Neural progenitor cell (in vitro differentiated cells): ENCODE measurements around the gene ELMO1.

Source experiments
- EZH2phosphoT487 ChIP-seq: fragments of 200-600 bp; sonication (generic); IDR thresholded peaks from 2 replicates; pipeline ENCODE4 v1.6.1; 2017; ENCODE audit warnings: antibody characterized with exemption
- TF ChIP-seq, protein P1 (sequence below): fragments of 200-600 bp; sonication (generic); IDR thresholded peaks from 2 replicates; pipeline ENCODE4 v1.5.1; 2017; ENCODE audit warnings: antibody characterized with exemption, mild to moderate bottlenecking

DNA sequence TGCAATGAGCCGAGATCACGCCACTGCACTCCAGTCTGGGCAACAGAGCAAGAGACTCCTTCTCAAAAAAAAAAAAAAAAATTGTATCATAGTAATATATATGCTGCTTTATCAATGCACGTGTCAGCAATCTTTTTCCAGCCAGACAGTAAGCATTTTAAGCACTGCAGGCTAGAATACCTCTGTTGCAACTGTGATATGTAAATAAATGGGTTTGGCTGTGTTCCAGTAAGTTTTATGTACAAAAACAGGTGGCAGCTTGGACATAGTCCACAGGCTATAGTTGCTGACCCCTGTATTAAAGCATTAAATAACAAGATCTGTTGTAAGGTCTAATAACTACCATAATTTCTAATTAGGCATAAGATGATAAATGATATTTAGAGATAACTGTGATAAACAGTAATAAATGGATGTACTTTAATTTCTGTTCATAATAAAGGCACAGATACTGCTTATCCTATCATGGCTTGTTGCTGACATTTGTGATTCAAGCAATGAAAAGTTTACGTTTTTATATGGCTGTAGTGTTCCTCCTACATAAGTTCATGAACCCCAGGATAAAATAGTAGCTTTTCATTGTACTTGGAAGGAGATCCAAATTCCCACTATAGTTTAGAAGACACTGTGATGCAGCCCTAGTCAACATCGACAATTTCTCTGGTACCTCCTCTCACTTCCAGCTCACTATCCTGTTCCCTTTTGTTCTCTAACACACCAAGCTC is 161.4 kb downstream of the ELMO1 start:
- TF ChIP-seq EZH2phosphoT487 = no peak
- TF ChIP-seq, protein P1, sequence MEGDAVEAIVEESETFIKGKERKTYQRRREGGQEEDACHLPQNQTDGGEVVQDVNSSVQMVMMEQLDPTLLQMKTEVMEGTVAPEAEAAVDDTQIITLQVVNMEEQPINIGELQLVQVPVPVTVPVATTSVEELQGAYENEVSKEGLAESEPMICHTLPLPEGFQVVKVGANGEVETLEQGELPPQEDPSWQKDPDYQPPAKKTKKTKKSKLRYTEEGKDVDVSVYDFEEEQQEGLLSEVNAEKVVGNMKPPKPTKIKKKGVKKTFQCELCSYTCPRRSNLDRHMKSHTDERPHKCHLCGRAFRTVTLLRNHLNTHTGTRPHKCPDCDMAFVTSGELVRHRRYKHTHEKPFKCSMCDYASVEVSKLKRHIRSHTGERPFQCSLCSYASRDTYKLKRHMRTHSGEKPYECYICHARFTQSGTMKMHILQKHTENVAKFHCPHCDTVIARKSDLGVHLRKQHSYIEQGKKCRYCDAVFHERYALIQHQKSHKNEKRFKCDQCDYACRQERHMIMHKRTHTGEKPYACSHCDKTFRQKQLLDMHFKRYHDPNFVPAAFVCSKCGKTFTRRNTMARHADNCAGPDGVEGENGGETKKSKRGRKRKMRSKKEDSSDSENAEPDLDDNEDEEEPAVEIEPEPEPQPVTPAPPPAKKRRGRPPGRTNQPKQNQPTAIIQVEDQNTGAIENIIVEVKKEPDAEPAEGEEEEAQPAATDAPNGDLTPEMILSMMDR = no peak
